SH-SY5Y (cell line): ENCODE results near the gene ACIN1.

ENCODE experiments used
- GATA2 ChIP-seq: IDR thresholded peaks from 2 replicates; pipeline ENCODE4 v1.6.1; 2011; ENCODE audit warnings: mild to moderate bottlenecking, low read depth, low read length
- GATA3 ChIP-seq: IDR thresholded peaks from 2 replicates; pipeline ENCODE4 v1.6.1; 2011; ENCODE audit warnings: low read depth, mild to moderate bottlenecking, low read length, moderate library complexity

- TF ChIP-seq GATA3 = no peak
- TF ChIP-seq GATA2 = no peak
Observed at GRCh38 chr14:23141706-23142444, 46.9 kb upstream of the ACIN1 start.
